Peyer's patch (tissue), 4 donors: ENCODE measurements around the gene CDC14A. TPM values are rescaled to one million over a fixed set of nuclear protein-coding genes. Genes with fewer than 3 reads are reported as not detected.

Experiments
- DNase-seq, 3 donors: peaks; one replicate each; pipeline ENCODE4 v3.0.0-alpha.2; 2017 to 2019
- H3K27ac ChIP-seq, 4 donors: fragments of 200-600 bp; sonication (generic); one replicate each; pipeline ENCODE4 v1.5.1; 2016 to 2019
- H3K27me3 ChIP-seq, 2 donors: fragments of 200-600 bp; sonication (generic); one replicate each; pipeline ENCODE4 v1.5.1; 2019
- H3K36me3 ChIP-seq, 3 donors: fragments of 200-600 bp; sonication (generic); one replicate each; pipeline ENCODE4 v1.5.1; 2016 to 2019
- H3K4me1 ChIP-seq, 4 donors: fragments of 200-600 bp; sonication (generic); one replicate each; pipeline ENCODE4 v1.5.1; 2016 to 2019
- H3K4me3 ChIP-seq, 4 donors: fragments of 200-600 bp; sonication (generic); 1 replicate in 3 of 4; 2 replicates in 1 of 4; pipeline ENCODE4 v1.5.1; 2016 to 2019; ENCODE audit warnings: mild to moderate bottlenecking in 1 of 4
- H3K9me3 ChIP-seq, 4 donors: fragments of 200-600 bp; sonication (generic); one replicate each; pipeline ENCODE4 v1.5.1; 2016 to 2019; ENCODE audit warnings: mild to moderate bottlenecking in 1 of 4
- CTCF ChIP-seq, 6 experiments: fragments of 450-650 bp in 4 of 6; fragments of 200-600 bp in 2 of 6; sonication (generic) in 1 of 6; IDR thresholded peaks; one replicate each; pipeline ENCODE4 v1.5.1; 2017 to 2019; ENCODE audit warnings: antibody characterized with exemption in 6 of 6, mild to moderate bottlenecking in 3 of 6, moderate library complexity in 1 of 6
- POLR2A ChIP-seq, 2 donors: fragments of 450-650 bp; IDR thresholded peaks; one replicate each; pipeline ENCODE4 v1.5.1; 2017; ENCODE audit warnings: antibody characterized with exemption in 2 of 2, mild to moderate bottlenecking in 2 of 2, moderate library complexity in 2 of 2
- total RNA-seq, 4 donors: library from RNA; depleted of rRNA; stranded (reverse); fragments of >200 nt; gene quantifications; one replicate each; pipeline ENCODE4 v1.1.0, GENCODE V29; 2016

Gene CDC14A
- total RNA-seq, 4 donors from 2014 or later = 51.2 to 97.6 (median 81.2) TPM

- Histone ChIP-seq H3K27me3 (no peaks in the 10 kb centered on the region), H3K4me1 (no peaks in the 10 kb centered on the region), H3K4me3 (no peak overlapping the region), H3K36me3 (no peaks in the 10 kb centered on the region), H3K27ac (no peak overlapping the region), H3K9me3 (no peaks in the 10 kb centered on the region)
- TF ChIP-seq CTCF (IDR thresholded peaks at IDR 0.05) (no peak), POLR2A (IDR thresholded peaks at IDR 0.05) (no peak)
- DNase-seq = no peak
Observed at GRCh38 chr1:100565533-100565932, 213.2 kb downstream of the CDC14A start.

- H3K27ac ChIP-seq = no peak overlapping the region
- no peak for DNase-seq
- H3K4me1 ChIP-seq = no peaks in the 10 kb centered on the region
- TF ChIP-seq POLR2A (IDR thresholded peaks at IDR 0.05) (no peak), CTCF (IDR thresholded peaks at IDR 0.05) (no peak)
- H3K36me3 ChIP-seq = no peaks in the 10 kb centered on the region
- H3K4me3 ChIP-seq = no peak overlapping the region
- no peaks in the 10 kb centered on the region for H3K27me3 ChIP-seq
- no peaks in the 10 kb centered on the region for H3K9me3 ChIP-seq
Observed at GRCh38 chr1:100565937-100566699, 213.8 kb downstream of the CDC14A start.

- TF ChIP-seq CTCF (IDR thresholded peaks at IDR 0.05) (no peak), POLR2A (IDR thresholded peaks at IDR 0.05) (no peak)
- no peak overlapping the region for H3K4me3 ChIP-seq
- no peak overlapping the region for H3K27ac ChIP-seq
- no peaks in the 10 kb centered on the region for H3K27me3 ChIP-seq
- no peak for DNase-seq
- H3K9me3 ChIP-seq = no peaks in the 10 kb centered on the region
- no peaks in the 10 kb centered on the region for H3K4me1 ChIP-seq
- H3K36me3 ChIP-seq = no peaks in the 10 kb centered on the region
Observed at GRCh38 chr1:100567062-100567461, 214.8 kb downstream of the CDC14A start.

Other genes starting within 250 kb of the CDC14A start
- gene SASS6, start 219.6 kb upstream of the CDC14A start, total RNA-seq = 10 to 100 TPM in 1 of 4 donors, 1 to 10 TPM in 3; 2.9 to 14.0 (median 3.7) TPM
- gene TRMT13, start 219.3 kb upstream of the CDC14A start, total RNA-seq = 10 to 100 TPM; 16.8 to 65.2 (median 34.6) TPM
- 1 to 10 TPM in 3 of 4 donors, under 1 TPM in 1; 0.35 to 2.5 (median 2.3) TPM for gene LRRC39, start 174.2 kb upstream of the CDC14A start, total RNA-seq
- gene DBT, start 102.7 kb upstream of the CDC14A start, total RNA-seq = 1 to 10 TPM; 4.0 to 6.0 (median 5.0) TPM
- gene RTCA, start 86.3 kb upstream of the CDC14A start, total RNA-seq = 10 to 100 TPM; 31.5 to 71.8 (median 46.7) TPM
- under 1 TPM in 1 of 4 donors, not detected in 3; 0.27 TPM for gene GPR88, start 185.6 kb downstream of the CDC14A start, total RNA-seq